Activated naive CD8-positive, alpha-beta T cell treated with anti-CD3 and anti-CD28 coated beads, Interleukin-2, amount 50 U/mL, for 16 hours (primary cell): Measurements from ENCODE around the gene TTLL9.

Experiments
- DNase-seq: peaks from one replicate; pipeline ENCODE4 v3.0.0-alpha.2; 2020; ENCODE audit warnings: low read depth, low spot score

The TTLL9 gene

DNA sequence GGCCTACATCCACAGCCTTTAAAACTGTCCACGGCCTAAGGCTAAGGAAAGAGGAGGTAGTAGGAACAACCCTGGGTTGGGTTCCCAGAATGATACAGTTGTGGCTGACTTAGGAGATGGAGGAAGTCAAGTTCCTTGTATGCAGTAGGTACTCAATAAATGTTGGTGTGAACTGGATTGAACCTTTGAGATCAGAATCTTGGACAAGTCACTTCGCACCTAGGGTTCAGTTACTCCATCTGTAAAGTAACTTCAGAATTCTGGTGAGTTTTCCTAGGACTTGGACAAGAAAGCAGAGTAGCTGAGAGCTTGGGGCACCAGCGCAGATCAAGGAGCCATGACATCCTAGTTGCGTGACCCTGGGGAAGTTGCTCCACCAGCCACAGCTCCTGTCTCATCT is 106.6 kb downstream of the TTLL9 start:
- no peak for DNase-seq

DNA sequence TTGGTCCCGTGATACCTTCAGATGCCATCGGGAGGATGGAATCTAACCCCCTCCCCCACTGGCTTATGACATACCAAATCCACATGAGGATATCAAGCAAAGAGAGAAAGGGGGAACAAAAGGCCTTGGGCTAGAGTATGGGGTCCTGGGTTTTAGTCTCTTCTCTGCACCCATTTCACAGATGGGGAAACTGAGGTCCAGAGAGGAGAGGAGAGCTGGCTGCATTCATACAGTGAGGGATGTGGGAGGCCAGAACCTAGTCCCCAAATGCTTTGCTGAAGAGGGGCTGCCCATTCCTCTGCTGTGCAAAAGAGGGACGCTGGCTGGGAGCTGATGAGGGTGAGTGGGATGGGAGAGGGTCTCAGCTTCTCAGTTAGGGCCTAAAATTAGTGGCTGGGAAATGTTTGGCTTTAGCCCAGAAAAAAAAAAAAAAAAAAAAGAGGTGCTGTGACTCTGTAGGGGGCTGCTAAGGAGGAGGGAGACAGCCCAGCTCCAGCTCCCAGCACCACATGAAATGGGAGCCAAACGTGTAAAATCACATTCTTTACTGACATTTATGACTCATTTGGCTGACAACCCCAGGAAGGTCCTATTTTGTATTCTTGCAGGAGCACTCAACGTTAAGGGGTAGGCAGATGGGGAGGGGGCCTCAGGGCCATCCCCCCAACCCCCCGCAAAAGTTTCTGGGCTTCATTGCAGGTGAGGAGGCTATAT is 109.4 kb downstream of the TTLL9 start:
- DNase-seq: no peak

DNA sequence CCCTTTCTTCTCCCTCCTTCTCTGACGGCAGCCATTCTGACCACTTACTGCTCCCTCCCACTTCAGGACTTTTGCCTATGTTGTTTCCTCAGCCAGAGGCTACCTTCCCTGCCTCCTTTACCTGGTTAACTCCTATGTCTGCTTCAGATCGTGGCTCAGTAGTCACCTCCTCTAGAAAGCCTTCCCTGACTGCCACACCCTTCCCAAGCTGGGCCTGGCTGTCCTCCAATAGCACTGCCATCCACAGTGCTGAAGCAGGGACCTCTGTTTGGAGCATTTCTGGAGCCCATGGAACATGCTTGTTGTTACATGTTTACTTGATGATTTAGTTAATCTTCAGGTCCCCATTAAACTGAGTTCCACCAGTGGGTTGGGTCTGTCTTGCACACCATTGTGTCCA is 111.3 kb downstream of the TTLL9 start:
- DNase-seq: no peak

DNA sequence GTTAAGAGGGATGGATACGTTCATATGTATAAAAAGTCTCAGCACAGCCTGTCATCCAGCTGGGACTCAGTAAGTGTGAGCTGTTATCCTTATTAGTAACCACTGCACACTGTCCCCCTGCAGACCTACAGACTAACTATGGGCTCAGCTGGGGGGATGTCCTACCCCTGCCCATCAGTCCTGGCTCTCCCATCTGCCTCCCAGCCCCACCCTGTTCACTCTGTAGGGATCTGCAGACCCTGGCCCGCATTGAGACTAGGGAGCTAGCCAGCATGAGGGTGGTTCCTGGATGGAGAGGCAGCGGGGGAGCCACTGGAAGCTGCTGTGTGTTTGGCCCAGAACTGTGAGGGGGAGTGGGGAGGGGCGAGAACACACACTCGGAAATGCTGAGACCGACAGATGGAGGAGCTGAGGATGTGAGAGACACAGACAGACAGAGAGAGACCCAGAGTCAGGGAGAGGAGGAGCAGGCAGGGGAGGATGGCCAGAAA is 114.6 kb downstream of the TTLL9 start:
- no peak for DNase-seq

DNA sequence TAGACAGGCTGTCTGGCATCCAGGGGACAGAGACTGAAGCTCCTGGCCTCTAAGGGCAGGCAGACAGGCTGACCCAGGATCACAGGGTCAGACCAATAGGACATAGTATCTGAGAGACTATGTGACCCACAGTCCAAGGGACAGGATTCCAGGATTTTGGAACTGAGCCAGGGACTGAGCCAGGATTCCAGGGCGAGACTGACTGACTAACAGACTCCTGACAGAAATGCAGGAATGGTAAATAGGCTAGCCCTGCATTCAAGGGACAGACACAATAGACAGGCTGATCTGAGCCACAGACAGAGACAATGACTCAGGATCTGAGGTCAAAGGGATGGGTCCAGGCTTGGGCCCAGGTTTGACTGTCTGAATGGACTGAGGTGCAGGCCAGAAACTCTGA is 117.3 kb downstream of the TTLL9 start:
- DNase-seq: no peak

DNA sequence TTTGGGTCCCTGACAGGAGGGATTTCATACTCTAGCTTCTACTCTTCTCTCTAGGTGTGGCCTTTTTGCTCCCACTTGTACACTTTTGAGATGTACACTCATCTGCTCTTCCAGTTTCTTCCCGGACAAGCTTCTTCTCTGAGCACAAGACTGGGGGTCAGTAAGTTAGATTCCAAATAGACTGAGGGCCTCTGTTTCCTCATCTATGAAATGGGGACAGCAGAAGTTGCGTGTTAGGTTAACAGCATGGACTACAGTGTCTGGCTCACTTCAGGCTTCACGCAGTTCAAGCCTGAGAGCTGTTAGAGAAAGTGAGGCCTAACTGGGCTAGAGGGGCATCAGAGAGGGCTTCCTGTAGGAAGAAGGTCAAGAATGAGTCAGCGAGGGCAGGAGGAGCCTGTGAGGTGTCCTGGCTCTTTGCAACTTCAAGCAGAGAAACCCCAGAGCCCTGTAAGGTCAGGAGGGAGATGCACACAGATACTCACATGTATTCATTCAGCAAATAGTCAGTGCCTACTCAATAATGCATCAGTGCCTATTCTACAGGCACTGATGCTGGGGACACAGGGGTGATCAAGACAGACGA is 118.1 kb downstream of the TTLL9 start:
- no peak for DNase-seq

DNA sequence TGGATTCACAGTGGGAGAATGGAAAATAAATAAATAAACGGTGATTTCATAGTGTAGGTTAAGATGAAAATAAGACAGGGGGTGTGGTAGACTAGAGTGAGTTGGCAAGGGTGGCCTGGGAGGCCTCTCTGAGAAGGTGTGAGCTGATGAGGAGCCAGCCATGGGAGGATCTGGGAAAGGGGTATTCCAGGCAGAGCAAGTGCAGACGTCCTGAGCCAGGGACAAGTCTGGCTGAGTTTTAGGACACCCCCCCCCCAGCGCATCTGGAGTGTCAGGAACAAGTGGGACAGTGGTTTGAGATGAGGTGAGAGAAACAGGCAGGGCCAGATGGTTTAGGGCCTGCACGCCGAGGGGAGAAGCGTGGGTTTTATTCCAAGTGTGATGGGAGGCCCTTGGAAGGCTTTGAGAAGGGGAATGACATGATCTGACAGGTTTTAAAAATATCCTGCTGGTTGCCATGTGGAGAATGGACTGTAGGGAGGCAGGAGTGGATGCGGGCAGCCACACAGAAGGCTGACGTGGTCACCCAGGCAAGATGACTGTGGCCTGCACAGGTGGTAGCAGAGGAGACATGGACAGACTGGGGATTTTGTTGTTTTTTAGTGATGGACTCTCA is 118.7 kb downstream of the TTLL9 start:
- DNase-seq: no peak

DNA sequence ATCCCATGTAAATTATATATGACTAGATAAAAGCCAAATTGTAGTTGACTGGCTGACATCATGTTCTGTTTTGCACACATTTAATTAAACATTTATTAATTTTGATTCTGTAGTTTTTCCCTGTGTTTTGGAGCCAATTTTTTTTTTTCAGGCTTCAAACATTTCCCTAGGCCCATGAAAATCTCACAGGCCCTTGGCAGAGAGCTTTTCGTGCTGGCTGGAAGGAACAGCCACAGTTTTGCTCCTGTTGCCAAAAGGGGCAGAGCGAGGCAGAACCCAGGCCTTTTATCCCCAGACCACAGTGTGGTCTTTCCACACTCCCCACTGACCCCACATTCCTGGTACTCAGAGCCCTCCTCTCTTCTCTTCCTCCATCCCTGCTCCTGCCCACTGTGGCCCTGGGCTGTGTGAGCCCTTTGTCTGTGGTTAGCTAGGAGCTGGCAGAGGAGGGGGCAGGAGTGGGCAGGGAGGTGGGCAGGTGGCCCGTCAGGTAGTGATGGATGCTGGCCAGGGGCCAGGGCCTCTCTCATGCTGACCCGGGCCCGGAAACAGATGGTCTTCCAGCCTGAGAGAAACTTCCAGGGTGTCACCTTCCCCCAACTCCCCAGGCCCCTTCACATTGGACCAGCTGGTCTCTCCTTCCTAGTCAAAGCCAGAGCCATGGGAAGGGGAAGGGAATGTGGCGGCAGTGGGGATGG is 120.4 kb downstream of the TTLL9 start:
- DNase-seq: no peak

DNA sequence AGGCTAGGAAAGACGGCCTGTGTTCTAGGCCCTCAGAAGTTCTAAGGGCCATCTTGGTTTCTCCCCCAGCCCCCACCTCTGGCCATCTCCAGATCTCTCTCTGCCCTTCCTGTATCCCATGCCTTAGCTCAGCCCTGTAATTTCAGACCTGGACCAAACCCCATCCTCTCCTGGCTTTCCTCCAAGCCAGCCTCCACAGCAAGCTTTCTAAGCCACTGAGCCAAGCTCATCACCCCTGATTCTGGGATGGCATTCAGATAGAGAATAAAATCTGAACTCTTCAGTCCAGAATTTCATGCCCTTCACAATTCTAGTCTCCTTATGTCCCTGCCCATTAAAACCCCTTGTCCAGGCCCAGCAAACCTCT is 120.9 kb downstream of the TTLL9 start:
- DNase-seq: no peak

DNA sequence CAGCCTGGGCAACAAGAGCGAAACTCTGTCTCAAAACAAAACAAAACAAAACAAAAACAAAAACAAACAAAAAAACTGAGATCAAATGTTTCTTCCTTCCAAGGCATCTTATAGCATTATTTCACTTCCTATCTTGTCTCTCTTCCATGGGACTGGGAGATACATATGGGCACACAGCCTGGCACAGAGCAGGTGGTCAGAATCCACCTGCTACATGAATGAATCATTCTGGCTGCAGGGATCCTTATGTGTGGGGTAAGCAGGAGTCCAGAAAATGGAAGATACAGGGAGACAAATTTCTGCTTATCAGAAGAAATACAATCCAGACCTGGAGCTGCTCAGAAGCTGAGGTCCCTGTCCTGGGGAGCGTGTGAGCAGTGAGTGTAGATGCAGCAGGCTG is 121.7 kb downstream of the TTLL9 start:
- no peak for DNase-seq
